ENCODE measurements around the gene DYNLRB1.

The DYNLRB1 gene

GRCh38 chr20:34577061-34577460 lies 60.8 kb downstream of the DYNLRB1 start:
- no peak for DNase-seq (ENCODE audit: low read depth in 1 of 2, low spot score in 1 of 2)

DNA sequence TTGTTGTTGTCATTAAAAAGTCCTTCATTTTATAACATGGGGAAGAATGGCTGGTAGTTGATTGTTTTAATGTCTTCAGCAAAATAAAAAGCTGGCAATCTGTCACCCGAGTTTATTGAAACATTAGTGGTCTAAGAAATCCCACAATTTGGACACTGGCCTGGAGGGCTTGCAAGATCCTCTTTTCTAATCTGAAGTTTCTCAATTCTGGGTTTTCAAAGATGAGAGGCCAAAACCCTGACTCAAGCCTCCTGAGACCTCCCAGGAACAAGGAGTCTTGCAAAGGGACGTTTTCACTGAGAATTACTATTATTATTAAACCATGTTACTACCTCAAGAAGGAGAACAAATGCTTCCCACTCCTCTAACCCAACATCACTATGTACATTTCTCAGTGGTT lies 61.8 kb downstream of the DYNLRB1 start:
- DNase-seq (ENCODE audit: low read depth in 1 of 2, low spot score in 1 of 2) = no peak

DNA sequence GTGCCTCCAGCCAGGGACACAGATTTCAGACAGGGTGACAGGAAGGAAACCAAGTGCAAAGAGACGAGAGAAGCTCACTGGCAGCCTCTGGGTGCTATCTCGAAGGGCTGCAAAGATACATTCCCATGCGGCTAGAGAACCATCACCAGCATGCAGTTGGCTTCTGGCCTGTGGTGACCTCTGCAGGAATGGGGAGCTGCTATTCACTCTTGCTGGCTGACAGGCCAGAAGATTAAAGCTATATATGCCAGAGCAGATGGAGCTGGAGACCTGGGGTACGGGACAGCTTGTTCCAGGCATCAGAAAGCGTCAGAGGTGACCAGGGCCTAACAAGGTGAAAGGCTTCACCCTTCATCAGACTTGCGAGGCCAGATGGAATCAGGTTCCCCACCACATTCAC lies 62.3 kb downstream of the DYNLRB1 start:
- DNase-seq (ENCODE audit: low read depth in 1 of 2, low spot score in 1 of 2) = no peak

DNA sequence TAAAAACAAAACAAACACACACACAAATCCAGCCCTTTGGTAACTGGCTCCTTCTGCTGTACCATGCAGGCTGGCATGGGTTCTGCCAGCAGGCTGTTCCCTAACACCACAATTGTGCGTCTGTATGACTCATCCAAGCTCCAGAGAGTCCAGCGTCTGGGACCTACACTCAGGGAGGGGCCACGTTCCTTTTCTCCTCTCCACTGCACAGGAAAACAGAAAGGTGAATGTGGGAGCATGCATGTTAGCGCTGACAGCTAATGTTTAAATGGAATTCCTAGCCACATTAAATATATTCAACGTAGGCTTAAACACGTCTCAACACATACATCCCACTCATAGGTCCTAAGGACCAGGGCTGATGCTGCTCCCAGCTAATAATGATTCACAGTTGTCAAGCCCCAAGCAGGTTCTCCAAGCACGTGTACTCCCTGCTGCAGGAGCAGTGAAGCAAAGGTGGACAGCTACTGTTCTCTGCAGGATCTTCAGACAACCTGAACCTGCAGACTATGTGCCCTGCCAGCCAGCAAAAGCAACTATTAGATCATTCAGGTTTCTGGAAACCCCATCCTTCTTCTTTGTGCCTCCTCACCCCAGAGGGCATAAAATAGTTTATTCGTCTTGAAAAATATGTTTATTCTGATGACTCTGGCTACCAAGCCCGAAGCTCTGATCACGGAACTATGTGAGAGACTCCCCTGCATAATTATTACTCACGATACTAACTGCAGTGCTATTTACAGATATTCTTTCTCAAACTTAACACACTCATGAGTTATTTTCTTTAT lies 63.2 kb downstream of the DYNLRB1 start:
- DNase-seq (ENCODE audit: low read depth in 1 of 2, low spot score in 1 of 2) = no peak

GRCh38 chr20:34579979-34580940 lies 64.0 kb downstream of the DYNLRB1 start:
- DNase-seq (ENCODE audit: low read depth in 1 of 2, low spot score in 1 of 2) = no peak

GRCh38 chr20:34581341-34582184 lies 65.3 kb downstream of the DYNLRB1 start:
- no peak for DNase-seq (ENCODE audit: low read depth in 1 of 2, low spot score in 1 of 2)

GRCh38 chr20:34582221-34582620 lies 66.0 kb downstream of the DYNLRB1 start:
- DNase-seq (ENCODE audit: low read depth in 1 of 2, low spot score in 1 of 2) = no peak

DNA sequence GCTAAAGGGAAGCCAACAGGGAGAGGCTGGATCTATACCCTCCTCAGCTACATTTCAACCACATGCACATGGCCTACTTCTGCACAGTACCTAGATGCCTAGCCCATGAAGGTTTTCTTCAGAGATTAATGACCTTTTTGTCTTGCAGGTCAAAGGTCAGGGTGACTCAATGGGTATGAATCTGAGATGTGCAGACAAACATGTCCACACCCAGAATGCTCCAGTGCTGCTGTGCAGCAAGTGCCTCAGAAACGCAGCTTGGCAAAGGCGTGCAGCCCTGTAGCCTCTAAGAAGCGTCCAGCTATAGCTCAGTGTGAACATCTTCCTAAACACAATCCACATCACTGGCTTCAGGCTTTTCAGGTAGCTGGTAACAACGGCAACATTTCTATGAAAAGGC lies 66.7 kb downstream of the DYNLRB1 start:
- no peak for DNase-seq (ENCODE audit: low read depth in 1 of 2, low spot score in 1 of 2)

DNA sequence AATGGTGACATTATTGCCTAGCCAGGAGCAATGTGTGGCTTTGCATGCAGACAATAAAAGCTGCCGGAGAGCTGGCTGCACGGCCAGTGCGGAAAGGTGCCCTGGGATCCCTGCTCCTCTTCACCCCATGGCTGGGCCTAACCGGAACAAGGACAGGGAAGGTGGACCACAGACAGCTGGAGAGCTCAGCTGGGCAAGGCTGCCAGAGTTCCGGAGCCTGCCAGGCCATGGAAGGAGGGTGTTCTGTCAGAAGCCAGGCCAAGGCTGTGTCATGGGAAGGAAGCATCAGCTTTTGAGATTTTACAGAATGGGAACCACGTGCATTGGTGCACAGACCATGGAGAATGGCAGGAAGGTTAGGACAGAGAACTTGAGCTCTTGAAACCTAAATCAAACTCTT lies 67.3 kb downstream of the DYNLRB1 start:
- DNase-seq (ENCODE audit: low read depth in 1 of 2, low spot score in 1 of 2) = no peak

GRCh38 chr20:34585019-34585418 lies 68.8 kb downstream of the DYNLRB1 start:
- no peak for DNase-seq (ENCODE audit: low read depth in 1 of 2, low spot score in 1 of 2)

DNA sequence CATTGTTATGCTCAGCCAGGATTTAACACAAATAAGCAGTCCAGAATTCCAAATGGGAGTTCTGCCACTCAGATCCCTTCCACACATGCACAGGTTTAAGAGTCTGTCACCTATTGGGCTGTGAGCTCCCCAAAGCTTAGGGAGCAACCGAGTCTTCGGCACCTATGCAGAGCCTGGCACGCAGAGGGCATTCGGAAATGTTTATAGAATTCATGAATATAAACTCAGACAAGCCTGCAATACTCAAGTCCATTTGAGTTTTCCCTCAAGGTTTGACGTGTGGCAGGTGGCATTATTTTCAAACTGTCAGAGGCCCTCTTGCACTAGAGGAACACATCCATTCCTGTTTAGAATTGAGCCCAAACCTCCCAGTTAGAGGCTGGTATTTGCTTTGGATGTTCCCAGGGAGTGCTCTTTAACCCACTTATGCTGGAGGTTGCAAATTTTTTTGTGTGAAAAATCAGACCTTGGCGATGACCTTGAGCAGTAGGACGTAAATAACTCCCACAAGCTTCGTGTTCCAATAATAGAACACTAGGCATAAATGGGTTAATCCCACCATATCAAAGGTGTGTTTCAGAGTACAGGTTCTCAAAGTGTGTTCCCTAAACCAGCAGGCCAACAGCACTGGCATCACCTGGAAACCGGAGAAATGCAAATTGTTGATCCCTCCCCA lies 70.4 kb downstream of the DYNLRB1 start:
- DNase-seq (ENCODE audit: low read depth in 1 of 2, low spot score in 1 of 2) = no peak

All from activated CD4-positive, alpha-beta T cell treated with anti-CD3 and anti-CD28 coated beads, Interleukin-2, amount 50 U/mL, for 24 hours (primary cell).